OCI-LY1 (cell line): ENCODE measurements around the gene DPYSL3.

ENCODE experiments used
- H2AFZ ChIP-seq: fragments of 200-600 bp; sonication (generic), shearing (Covaris generic); 2 replicates; pipeline ENCODE4 v1.6.0; 2014; ENCODE audit warnings: antibody characterized with exemption, mild to moderate bottlenecking, low read length
- H3F3A ChIP-seq: fragments of 200-600 bp; sonication (generic), shearing (Covaris generic); 2 replicates; pipeline ENCODE4 v1.6.0; 2014; ENCODE audit warnings: mild to moderate bottlenecking, antibody characterized with exemption, low read length, moderate library complexity; ENCODE audit not compliant: insufficient read depth
- H3K27ac ChIP-seq: fragments of 200-600 bp; sonication (generic); 2 replicates; pipeline ENCODE4 v1.5.1; 2014; ENCODE audit warnings: low read length, mixed run types, mild to moderate bottlenecking, low read depth; ENCODE audit not compliant: poor library complexity, severe bottlenecking
- H3K27me3 ChIP-seq: fragments of 200-600 bp; sonication (generic); 2 replicates; pipeline ENCODE4 v1.6.0; 2014; ENCODE audit warnings: antibody characterized with exemption, mild to moderate bottlenecking, low read length, moderate library complexity; ENCODE audit not compliant: insufficient read depth
- H3K36me3 ChIP-seq: fragments of 200-600 bp; sonication (generic); 2 replicates; pipeline ENCODE4 v1.6.1; 2014; ENCODE audit warnings: mild to moderate bottlenecking, antibody characterized with exemption, low read length, moderate library complexity, mixed read lengths; ENCODE audit not compliant: insufficient read depth
- H3K4me1 ChIP-seq: fragments of 200-600 bp; sonication (generic); 2 replicates; pipeline ENCODE4 v1.5.1; 2014; ENCODE audit warnings: mild to moderate bottlenecking, low read length, moderate library complexity; ENCODE audit not compliant: insufficient read depth, severe bottlenecking
- H3K4me2 ChIP-seq: fragments of 200-600 bp; sonication (generic), shearing (Covaris generic); 2 replicates; pipeline ENCODE4 v1.6.1; 2014; ENCODE audit warnings: low read length
- H3K4me3 ChIP-seq: fragments of 200-600 bp; sonication (generic); 2 replicates; pipeline ENCODE4 v1.5.1; 2014; ENCODE audit warnings: low read length, low read depth, mild to moderate bottlenecking, mixed read lengths; ENCODE audit not compliant: poor library complexity, severe bottlenecking
- H3K79me2 ChIP-seq: fragments of 200-600 bp; shearing (Covaris generic); 2 replicates; pipeline ENCODE4 v1.6.1; 2016; ENCODE audit warnings: mixed run types, low read length, mixed read lengths; ENCODE audit not compliant: insufficient read depth
- H3K9ac ChIP-seq: fragments of 200-600 bp; sonication (generic), shearing (Covaris generic); 2 replicates; pipeline ENCODE4 v1.6.1; 2014; ENCODE audit warnings: mild to moderate bottlenecking, low read length, mixed read lengths
- H3K9me2 ChIP-seq: fragments of 200-600 bp; sonication (generic), shearing (Covaris generic); 2 replicates; pipeline ENCODE4 v1.6.1; 2014; ENCODE audit warnings: low read depth, mild to moderate bottlenecking, low read length, mixed read lengths
- H3K9me3 ChIP-seq: fragments of 200-600 bp; shearing (Covaris generic); 2 replicates; pipeline ENCODE4 v1.6.1; 2014; ENCODE audit warnings: low read length, mixed read lengths
- H4K20me1 ChIP-seq: fragments of 200-600 bp; sonication (generic), shearing (Covaris generic); 2 replicates; pipeline ENCODE4 v1.6.0; 2016; ENCODE audit warnings: mild to moderate bottlenecking, low read length; ENCODE audit not compliant: insufficient read depth
- EZH2 ChIP-seq: fragments of 200-600 bp; sonication (generic), shearing (Covaris generic); IDR thresholded peaks from 2 replicates; pipeline ENCODE4 v1.8.0; 2017; ENCODE audit warnings: borderline replicate concordance, mixed run types, mild to moderate bottlenecking, antibody characterized with exemption, low read length, moderate library complexity, mixed read lengths
- TF ChIP-seq, protein P1 (sequence below): fragments of 200-600 bp; sonication (generic), shearing (Covaris generic); IDR thresholded peaks from 2 replicates; pipeline ENCODE4 v1.5.1; 2017; ENCODE audit warnings: mild to moderate bottlenecking, antibody characterized with exemption, low read length, moderate library complexity, mixed read lengths

DPYSL3 gene

DNA sequence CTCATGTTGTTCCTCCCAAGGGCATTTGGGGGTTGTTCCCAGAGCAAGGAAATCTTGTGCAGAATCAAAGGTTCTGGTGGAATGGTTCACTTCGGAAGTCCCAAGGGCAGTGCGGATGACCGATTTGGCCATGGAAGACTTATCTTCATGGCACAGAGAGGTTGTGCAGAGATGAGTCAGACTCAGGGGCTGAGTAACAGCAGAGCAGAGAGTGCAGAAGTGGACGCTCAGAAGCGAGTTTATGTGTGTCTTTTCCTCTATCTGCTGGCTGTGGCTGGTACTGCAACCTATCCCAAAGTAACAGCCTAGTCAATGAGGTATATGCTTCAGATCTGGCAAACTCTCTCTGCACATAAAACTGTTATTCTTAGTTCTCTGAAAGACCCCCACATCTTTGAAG, 118.1 kb downstream of the DPYSL3 start:
- no peaks in the 10 kb centered on the region for H3K4me1 ChIP-seq
- H3K9me3 ChIP-seq, result no peaks in the 10 kb centered on the region
- no peak overlapping the region for H3K4me3 ChIP-seq
- no peaks in the 10 kb centered on the region for H3K27me3 ChIP-seq
- H3K27ac ChIP-seq, result no peak overlapping the region
- H3F3A ChIP-seq, result no peaks in the 10 kb centered on the region
- H3K4me2 ChIP-seq, result no peak overlapping the region
- H3K79me2 ChIP-seq, result no peaks in the 10 kb centered on the region
- TF ChIP-seq, protein P1, sequence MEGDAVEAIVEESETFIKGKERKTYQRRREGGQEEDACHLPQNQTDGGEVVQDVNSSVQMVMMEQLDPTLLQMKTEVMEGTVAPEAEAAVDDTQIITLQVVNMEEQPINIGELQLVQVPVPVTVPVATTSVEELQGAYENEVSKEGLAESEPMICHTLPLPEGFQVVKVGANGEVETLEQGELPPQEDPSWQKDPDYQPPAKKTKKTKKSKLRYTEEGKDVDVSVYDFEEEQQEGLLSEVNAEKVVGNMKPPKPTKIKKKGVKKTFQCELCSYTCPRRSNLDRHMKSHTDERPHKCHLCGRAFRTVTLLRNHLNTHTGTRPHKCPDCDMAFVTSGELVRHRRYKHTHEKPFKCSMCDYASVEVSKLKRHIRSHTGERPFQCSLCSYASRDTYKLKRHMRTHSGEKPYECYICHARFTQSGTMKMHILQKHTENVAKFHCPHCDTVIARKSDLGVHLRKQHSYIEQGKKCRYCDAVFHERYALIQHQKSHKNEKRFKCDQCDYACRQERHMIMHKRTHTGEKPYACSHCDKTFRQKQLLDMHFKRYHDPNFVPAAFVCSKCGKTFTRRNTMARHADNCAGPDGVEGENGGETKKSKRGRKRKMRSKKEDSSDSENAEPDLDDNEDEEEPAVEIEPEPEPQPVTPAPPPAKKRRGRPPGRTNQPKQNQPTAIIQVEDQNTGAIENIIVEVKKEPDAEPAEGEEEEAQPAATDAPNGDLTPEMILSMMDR, result peak; percentile 43; the same call in 1 of the 2 replicates
- no peak for TF ChIP-seq EZH2
- no peaks in the 10 kb centered on the region for H3K9me2 ChIP-seq
- no peak overlapping the region for H3K9ac ChIP-seq
- H3K36me3 ChIP-seq, result no peaks in the 10 kb centered on the region
- no peak overlapping the region for H2AFZ ChIP-seq
- H4K20me1 ChIP-seq, result no peaks in the 10 kb centered on the region

DNA sequence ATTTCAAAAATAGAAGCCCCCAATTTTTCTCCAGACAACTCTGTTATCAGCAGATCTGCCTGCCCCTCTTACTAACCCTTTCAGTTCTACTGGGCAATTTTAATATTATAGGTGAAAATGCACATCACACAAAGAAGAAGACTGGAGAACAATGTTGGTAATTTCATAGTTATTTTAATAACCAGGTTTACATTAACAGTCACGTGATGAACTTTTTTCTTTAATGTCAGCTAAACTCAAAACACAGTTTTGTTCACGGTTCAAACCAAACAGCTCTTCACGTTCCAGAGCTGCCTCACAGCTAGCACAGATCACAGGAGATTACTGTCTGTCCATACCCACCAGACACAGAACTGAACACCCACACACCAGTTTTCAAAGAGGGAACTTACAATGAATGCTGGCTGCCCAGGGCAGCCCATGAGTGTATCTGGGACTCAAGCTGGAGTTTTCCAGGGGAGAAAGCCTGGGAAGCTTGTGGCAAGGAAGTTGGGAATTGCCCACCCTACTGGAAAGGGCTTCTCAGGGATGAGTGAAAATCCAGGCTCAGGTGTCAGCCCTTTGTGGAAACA, 119.1 kb downstream of the DPYSL3 start:
- Histone ChIP-seq H3K9me3 (no peaks in the 10 kb centered on the region), H3K36me3 (no peaks in the 10 kb centered on the region), H3K79me2 (no peaks in the 10 kb centered on the region), H3F3A (no peaks in the 10 kb centered on the region), H3K27me3 (no peaks in the 10 kb centered on the region), H4K20me1 (no peaks in the 10 kb centered on the region), H3K9ac (no peak overlapping the region), H3K4me1 (no peaks in the 10 kb centered on the region), H3K4me3 (no peak overlapping the region), H3K4me2 (no peak overlapping the region), H2AFZ (no peak overlapping the region), H3K9me2 (no peaks in the 10 kb centered on the region), H3K27ac (no peak overlapping the region)
- TF ChIP-seq, protein P1, result no peak
- no peak for TF ChIP-seq EZH2

DNA sequence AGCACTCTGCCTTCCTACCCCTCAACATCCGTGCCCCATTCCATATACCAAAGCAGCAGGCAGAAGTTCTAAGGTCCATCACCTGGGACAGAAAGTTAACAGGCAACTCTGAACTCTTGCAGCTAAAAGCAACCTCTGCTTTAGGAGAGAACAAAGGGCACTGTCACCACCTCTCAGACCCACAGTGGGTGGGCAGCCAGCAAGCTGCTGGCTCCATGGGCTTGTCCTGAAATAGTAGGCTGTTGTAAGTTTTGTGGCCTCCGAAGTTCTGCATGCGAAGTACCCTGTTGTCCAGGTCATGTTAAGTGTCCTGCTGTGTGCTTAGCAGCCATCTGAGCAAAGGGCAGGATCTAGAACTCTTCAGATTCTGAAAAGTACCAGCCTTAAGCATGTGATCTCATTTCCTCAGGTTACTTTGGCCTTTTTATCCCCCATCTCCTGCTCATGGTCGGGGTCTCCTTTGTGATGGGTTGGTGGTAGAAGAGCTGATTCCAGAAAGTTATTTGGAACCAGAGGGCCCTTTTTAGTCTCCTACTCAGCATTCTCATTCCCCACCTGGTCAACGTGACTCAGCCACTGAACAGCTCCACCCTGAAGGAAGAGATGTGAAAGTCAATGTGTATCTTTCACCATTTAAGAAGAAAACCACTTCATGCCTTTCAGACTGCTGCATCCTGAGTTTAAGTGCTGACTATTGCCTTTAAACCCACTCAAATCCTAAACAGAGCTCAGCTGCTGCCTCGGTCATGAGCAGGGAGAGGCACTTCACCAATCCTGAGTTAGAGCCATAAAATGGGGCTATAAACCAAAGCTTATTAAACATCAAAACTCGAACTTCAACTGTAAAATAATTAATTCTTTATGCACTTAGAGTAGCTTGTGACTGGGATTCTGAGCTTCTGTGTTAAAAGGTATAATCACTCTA, 121.4 kb downstream of the DPYSL3 start:
- no peaks in the 10 kb centered on the region for H3K9me2 ChIP-seq
- no peak overlapping the region for H3K9ac ChIP-seq
- no peak overlapping the region for H2AFZ ChIP-seq
- H3K79me2 ChIP-seq, result no peaks in the 10 kb centered on the region
- H3K4me1 ChIP-seq, result no peaks in the 10 kb centered on the region
- H3K27me3 ChIP-seq, result no peaks in the 10 kb centered on the region
- H3K27ac ChIP-seq, result no peak overlapping the region
- H3K4me2 ChIP-seq, result no peak overlapping the region
- H3K4me3 ChIP-seq, result no peak overlapping the region
- no peaks in the 10 kb centered on the region for H3K9me3 ChIP-seq
- H3K36me3 ChIP-seq, result no peaks in the 10 kb centered on the region
- TF ChIP-seq, protein P1, result no peak
- TF ChIP-seq EZH2, result no peak
- H3F3A ChIP-seq, result no peaks in the 10 kb centered on the region
- H4K20me1 ChIP-seq, result no peaks in the 10 kb centered on the region
